ENCODE data around the gene CDH1.
"Not testable (repeated sequence)": the region's sequence is repeated elsewhere in the genome, so short reads cannot be mapped to it uniquely, and the experiment has no call there.

Gene CDH1

GRCh38 chr16:68834550-68834949, 97.5 kb downstream of the CDH1 start:
- in situ Hi-C loops (cut with MboI; ENCODE audit: low pct_unique_long_range_greater_than_20kb, low sequenced_read_pairs, unreplicated experiment) = no loop called here
- no peak for TF ChIP-seq CTCF (IDR thresholded peaks at IDR 0.05; ENCODE audit: extremely low read depth, insufficient read depth, missing control alignments)
- DNase-seq (ENCODE audit: low spot score) = no peak

- in situ Hi-C loops (cut with MboI; ENCODE audit: low pct_unique_long_range_greater_than_20kb, low sequenced_read_pairs, unreplicated experiment) = no loop called here
- no peak for DNase-seq (ENCODE audit: low spot score)
- TF ChIP-seq CTCF (IDR thresholded peaks at IDR 0.05; ENCODE audit: extremely low read depth, insufficient read depth, missing control alignments) = no peak
Measured at GRCh38 chr16:68835970-68836369, 98.9 kb downstream of the CDH1 start.

- no peak for TF ChIP-seq CTCF (IDR thresholded peaks at IDR 0.05; ENCODE audit: extremely low read depth, insufficient read depth, missing control alignments)
- in situ Hi-C loops (cut with MboI; ENCODE audit: low pct_unique_long_range_greater_than_20kb, low sequenced_read_pairs, unreplicated experiment) = no loop called here
- no peak for DNase-seq (ENCODE audit: low spot score)
Measured at GRCh38 chr16:68839831-68840230, 102.7 kb downstream of the CDH1 start.

GRCh38 chr16:68842964-68843481, 105.9 kb downstream of the CDH1 start:
- in situ Hi-C loops (cut with MboI; ENCODE audit: low pct_unique_long_range_greater_than_20kb, low sequenced_read_pairs, unreplicated experiment); DNase-seq (ENCODE audit: low spot score): not testable (repeated sequence)

- in situ Hi-C loops (cut with MboI; ENCODE audit: low pct_unique_long_range_greater_than_20kb, low sequenced_read_pairs, unreplicated experiment) = no loop called here
- peak; percentile 53 for TF ChIP-seq CTCF (IDR thresholded peaks at IDR 0.05; ENCODE audit: extremely low read depth, insufficient read depth, missing control alignments)
- peak; percentile 89 for DNase-seq (ENCODE audit: low spot score)
Measured at GRCh38 chr16:68843482-68844210, 106.6 kb downstream of the CDH1 start, which contains the start of gene TANGO6. Gene TANGO6, plus strand, starts transcription at chr16:68843531. Its CDS starts 87 bp downstream, at chr16:68843618.

GRCh38 chr16:68844211-68844564, 107.1 kb downstream of the CDH1 start:
- TF ChIP-seq CTCF (IDR thresholded peaks at IDR 0.05; ENCODE audit: extremely low read depth, insufficient read depth, missing control alignments) = no peak
- in situ Hi-C loops (cut with MboI; ENCODE audit: low pct_unique_long_range_greater_than_20kb, low sequenced_read_pairs, unreplicated experiment) = no loop called here
- no peak for DNase-seq (ENCODE audit: low spot score)

GRCh38 chr16:68848786-68849185, 111.7 kb downstream of the CDH1 start:
- in situ Hi-C loops (cut with MboI; ENCODE audit: low pct_unique_long_range_greater_than_20kb, low sequenced_read_pairs, unreplicated experiment) = no loop called here
- TF ChIP-seq CTCF (IDR thresholded peaks at IDR 0.05; ENCODE audit: extremely low read depth, insufficient read depth, missing control alignments) = no peak
- DNase-seq (ENCODE audit: low spot score) = no peak

All from GM13977 (cell line).